HCT116 (cell line): Measurements from ENCODE around the gene CD44.

Source experiments
- CBX3 ChIP-seq: IDR thresholded peaks from 2 replicates; pipeline ENCODE4 v1.6.1; 2012; ENCODE audit warnings: low read depth
- CEBPB ChIP-seq: IDR thresholded peaks from 2 replicates; pipeline ENCODE4 v1.6.1; 2012; ENCODE audit warnings: low read depth
- EZH2phosphoT487 ChIP-seq: fragments of 200-600 bp; IDR thresholded peaks from 2 replicates; pipeline ENCODE4 v1.6.1; 2018; ENCODE audit warnings: antibody characterized with exemption, borderline replicate concordance
- POLR2AphosphoS5 ChIP-seq: IDR thresholded peaks from 2 replicates; pipeline ENCODE4 v1.6.1; 2011; ENCODE audit warnings: mild to moderate bottlenecking, low read depth, low read length, moderate library complexity
- TF ChIP-seq, protein P1 (sequence below): IDR thresholded peaks from 2 replicates; pipeline ENCODE4 v1.6.1; 2012; ENCODE audit warnings: low read depth

DNA sequence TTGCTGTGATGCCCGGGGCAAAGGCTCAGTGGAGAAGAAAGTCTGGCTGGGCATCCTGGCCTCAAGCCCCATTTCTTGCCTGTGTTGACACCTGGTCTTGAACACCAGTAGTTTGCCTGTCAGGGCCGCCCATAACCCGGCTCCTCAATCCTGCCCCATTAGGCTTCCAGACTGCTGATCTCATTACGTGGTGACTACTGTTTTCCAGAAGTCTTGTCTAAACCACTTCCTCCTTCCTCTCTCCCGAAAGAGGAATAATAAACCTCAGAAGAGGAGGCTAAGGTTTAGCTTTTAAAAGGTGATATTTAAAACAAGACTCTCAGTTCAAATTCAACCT is 97.7 kb downstream of the CD44 start:
- TF ChIP-seq EZH2phosphoT487 = no peak
- no peak for TF ChIP-seq POLR2AphosphoS5
- TF ChIP-seq CEBPB = no peak
- TF ChIP-seq, protein P1, sequence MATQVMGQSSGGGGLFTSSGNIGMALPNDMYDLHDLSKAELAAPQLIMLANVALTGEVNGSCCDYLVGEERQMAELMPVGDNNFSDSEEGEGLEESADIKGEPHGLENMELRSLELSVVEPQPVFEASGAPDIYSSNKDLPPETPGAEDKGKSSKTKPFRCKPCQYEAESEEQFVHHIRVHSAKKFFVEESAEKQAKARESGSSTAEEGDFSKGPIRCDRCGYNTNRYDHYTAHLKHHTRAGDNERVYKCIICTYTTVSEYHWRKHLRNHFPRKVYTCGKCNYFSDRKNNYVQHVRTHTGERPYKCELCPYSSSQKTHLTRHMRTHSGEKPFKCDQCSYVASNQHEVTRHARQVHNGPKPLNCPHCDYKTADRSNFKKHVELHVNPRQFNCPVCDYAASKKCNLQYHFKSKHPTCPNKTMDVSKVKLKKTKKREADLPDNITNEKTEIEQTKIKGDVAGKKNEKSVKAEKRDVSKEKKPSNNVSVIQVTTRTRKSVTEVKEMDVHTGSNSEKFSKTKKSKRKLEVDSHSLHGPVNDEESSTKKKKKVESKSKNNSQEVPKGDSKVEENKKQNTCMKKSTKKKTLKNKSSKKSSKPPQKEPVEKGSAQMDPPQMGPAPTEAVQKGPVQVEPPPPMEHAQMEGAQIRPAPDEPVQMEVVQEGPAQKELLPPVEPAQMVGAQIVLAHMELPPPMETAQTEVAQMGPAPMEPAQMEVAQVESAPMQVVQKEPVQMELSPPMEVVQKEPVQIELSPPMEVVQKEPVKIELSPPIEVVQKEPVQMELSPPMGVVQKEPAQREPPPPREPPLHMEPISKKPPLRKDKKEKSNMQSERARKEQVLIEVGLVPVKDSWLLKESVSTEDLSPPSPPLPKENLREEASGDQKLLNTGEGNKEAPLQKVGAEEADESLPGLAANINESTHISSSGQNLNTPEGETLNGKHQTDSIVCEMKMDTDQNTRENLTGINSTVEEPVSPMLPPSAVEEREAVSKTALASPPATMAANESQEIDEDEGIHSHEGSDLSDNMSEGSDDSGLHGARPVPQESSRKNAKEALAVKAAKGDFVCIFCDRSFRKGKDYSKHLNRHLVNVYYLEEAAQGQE = no peak
- TF ChIP-seq CBX3 = no peak
